ENCODE data around the gene HBG1. TPM values are rescaled to one million over a fixed set of nuclear protein-coding genes. Genes with fewer than 3 reads are reported as not detected.
A peak's percentile ranks its signal among the peaks of the same experiment; 100 is the strongest.
"Not testable (repeated sequence)": the region's sequence is repeated elsewhere in the genome, so short reads cannot be mapped to it uniquely, and the experiment has no call there.

The HBG1 gene
- polyA plus RNA-seq, 3 donors from 2014 or later: not detected

DNA sequence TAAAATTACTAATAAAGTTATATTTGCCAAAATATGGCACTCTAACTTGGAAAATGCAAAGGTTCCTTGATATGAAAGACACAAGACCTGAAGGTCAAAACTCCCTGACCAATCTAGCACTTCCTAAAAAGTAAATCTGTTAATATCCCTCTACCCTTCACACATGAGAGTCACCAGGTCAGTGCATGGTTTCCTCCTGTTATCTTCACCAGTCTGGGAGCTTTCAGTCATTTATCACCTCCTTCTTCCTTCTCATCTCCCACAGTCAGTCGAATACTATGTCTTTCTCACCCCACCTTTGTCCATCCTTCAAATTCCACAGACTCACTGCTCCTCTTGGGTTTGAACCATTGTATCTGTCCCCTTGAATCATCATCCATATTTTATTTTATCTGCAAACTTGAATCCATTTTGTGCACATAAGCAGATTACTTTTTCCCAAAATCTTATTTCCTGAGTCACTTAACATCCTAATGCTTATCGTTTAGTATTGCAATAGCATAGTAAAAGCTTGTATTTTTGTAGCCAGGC lies 17.4 kb upstream of the HBG1 start:
- Mint-ChIP-seq H3K9me3 (peaks cover 0 to 2% (median 0%) of the 10 kb centered on the region in 6 donors), H3K4me1 (no peaks in the 10 kb centered on the region), H3K27ac (no peak overlapping the region), H3K36me3 (no peaks in the 10 kb centered on the region), H3K4me3 (no peak overlapping the region), H3K27me3 (ENCODE audit: low read depth in 3 of 3) (peaks cover 2 to 3% (median 2%) of the 10 kb centered on the region in 3 donors)
- no peak for DNase-seq

DNA sequence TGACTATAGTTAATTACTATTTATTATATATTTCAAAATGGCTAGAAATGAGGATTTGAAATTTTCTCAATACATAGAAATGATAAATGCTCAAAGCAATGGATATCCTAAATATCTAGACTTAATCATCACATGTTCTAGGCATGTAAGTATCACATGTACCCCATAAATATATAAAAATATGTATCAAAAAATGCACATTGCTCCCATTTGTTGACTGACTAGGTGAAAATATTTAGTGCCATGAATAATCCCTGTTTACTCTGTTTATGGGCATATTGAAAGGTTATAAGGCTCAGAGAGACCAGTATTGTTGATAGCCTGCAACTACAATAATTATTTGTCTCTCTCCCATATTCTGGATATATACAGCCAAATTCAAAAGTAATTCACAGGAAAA lies 17.0 kb upstream of the HBG1 start:
- Mint-ChIP-seq H3K4me3 (no peak overlapping the region), H3K27ac (no peak overlapping the region), H3K27me3 (ENCODE audit: low read depth in 3 of 3) (peaks cover 2 to 3% (median 2%) of the 10 kb centered on the region in 3 donors), H3K9me3 (peaks cover 0 to 5% (median 0%) of the 10 kb centered on the region in 6 donors), H3K4me1 (no peaks in the 10 kb centered on the region), H3K36me3 (no peaks in the 10 kb centered on the region)
- DNase-seq: no peak

DNA sequence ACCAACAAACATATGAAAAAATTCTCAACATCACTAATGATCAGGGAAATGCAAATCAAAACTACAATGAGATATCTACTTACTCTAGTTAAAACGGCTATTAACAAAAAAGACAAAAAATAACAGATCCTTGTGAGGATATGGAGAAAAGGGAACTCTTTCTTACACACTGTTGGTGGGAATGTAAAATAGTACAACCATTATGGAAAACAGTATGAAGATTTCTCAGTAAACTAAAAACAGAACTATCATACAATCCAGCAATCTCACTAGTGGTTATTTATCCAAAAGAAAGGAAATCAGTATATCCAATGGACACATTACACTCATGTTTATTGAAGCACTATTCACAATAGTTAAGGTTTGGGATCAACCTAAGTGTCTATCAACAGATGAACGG lies 16.2 kb upstream of the HBG1 start:
- peaks cover 0 to 5% (median 0%) of the 10 kb centered on the region in 6 donors for H3K9me3 Mint-ChIP-seq
- H3K27me3 Mint-ChIP-seq (ENCODE audit: low read depth in 3 of 3): peaks cover 2 to 3% (median 2%) of the 10 kb centered on the region in 3 donors

DNA sequence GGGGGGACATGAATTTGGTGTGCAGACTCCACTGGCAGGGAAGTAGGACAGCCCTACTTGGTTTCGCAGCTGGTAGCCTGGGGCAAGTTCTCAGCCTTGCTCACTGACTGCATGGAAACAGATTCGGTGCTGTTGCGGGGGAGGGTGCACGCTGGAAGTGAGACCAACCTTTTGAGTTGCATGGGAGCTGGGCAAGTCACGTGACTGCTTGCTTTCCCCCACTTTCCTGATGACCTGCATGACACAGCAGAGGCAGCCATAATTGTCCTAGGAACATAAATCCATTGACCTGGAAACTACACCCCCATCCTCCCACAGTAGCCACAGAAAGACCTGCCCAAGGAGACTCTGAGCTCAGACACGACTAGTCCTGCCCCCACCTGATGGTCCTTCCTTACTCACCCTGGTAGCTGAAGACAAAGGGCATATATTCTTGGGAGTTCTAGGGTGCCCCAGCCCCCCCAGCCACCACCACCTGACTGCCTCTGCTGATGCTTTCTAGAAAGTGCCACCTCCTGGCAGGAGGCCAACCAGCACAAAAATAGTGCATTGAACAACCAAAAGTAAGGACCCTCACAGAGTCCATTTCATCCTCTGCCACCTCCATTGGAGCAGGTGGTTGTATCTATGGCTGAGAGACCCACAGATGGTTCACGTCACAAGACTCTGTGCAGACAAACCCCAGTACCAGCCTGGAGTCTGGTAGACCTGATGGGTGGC lies 9.0 kb upstream of the HBG1 start:
- no peak overlapping the region for H3K27ac Mint-ChIP-seq
- no peaks in the 10 kb centered on the region for H3K36me3 Mint-ChIP-seq
- peaks cover 0 to 21% (median 3%) of the 10 kb centered on the region in 6 donors for H3K9me3 Mint-ChIP-seq
- H3K4me1 Mint-ChIP-seq: no peaks in the 10 kb centered on the region
- no peak for DNase-seq
- H3K27me3 Mint-ChIP-seq (ENCODE audit: low read depth in 3 of 3): peaks cover 0 to 2% (median 0%) of the 10 kb centered on the region in 3 donors
- H3K4me3 Mint-ChIP-seq: no peak overlapping the region

More for the DNA sequence above, 16.2 kb upstream of the HBG1 start:
- Mint-ChIP-seq H3K27ac (no peak overlapping the region), H3K4me3 (no peak overlapping the region), H3K4me1 (no peaks in the 10 kb centered on the region), H3K36me3 (no peaks in the 10 kb centered on the region)
- no peak for DNase-seq

DNA sequence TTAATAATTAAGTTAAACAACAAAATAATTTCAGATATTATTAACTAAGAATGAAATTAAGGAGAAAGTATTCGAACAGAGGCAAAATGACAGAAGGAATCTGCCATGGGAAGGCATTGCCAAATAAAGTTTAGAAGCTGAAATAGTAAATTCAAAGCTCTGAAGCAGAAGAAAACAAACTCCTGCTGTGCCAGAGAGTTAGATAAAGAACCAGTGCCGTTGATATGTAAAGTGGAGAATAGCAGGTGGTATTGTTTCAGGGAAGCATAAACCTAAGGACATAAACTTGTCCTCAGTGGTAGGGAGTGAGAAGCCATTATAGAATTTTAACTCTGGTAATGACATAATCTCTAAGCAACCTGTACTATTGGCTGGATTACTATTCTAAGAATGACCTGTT lies 7.6 kb upstream of the HBG1 start:
- DNase-seq: no peak

DNA sequence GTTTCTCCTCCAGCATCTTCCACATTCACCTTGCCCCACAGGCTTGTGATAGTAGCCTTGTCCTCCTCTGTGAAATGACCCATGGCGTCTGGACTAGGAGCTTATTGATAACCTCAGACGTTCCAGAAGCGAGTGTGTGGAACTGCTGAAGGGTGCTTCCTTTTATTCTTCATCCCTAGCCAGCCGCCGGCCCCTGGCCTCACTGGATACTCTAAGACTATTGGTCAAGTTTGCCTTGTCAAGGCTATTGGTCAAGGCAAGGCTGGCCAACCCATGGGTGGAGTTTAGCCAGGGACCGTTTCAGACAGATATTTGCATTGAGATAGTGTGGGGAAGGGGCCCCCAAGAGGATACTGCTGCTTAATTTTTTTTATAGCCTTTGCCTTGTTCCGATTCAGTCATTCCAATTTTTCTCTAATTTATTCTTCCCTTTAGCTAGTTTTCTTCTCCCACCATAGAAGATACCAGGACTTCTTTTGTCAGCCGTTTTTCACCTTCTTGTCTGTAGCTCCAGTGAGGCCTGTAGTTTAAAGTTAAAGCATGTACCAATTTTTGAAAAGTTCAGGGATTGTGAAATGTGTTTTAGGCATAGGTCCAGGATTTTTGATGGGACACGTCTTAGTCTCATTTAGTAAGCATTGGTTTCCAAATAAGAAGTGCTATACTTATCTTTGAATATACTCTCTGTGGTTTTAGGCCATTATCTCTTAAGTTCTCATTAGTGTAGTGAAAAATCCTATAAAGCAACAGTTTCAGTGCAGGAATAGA lies 5.2 kb upstream of the HBG1 start, which contains the start of gene HBG2:
TSS of gene HBG2 (minus strand) at position 136 of the 768 bp plus-strand sequence. CDS start at position 83, 53 bp downstream.
- not testable (repeated sequence) for H3K27me3 Mint-ChIP-seq (ENCODE audit: low read depth in 3 of 3); H3K36me3 Mint-ChIP-seq; H3K27ac Mint-ChIP-seq; H3K4me1 Mint-ChIP-seq; H3K4me3 Mint-ChIP-seq; DNase-seq
- H3K9me3 Mint-ChIP-seq: peaks cover 0 to 13% (median 4%) of the 10 kb centered on the region in 6 donors

More for the DNA sequence above, 7.6 kb upstream of the HBG1 start:
- Mint-ChIP-seq H3K27ac (no peak overlapping the region), H3K9me3 (peaks cover 0 to 21% (median 5%) of the 10 kb centered on the region in 6 donors), H3K4me1 (no peaks in the 10 kb centered on the region), H3K27me3 (ENCODE audit: low read depth in 3 of 3) (no peaks in the 10 kb centered on the region), H3K4me3 (no peak overlapping the region), H3K36me3 (no peaks in the 10 kb centered on the region)

DNA sequence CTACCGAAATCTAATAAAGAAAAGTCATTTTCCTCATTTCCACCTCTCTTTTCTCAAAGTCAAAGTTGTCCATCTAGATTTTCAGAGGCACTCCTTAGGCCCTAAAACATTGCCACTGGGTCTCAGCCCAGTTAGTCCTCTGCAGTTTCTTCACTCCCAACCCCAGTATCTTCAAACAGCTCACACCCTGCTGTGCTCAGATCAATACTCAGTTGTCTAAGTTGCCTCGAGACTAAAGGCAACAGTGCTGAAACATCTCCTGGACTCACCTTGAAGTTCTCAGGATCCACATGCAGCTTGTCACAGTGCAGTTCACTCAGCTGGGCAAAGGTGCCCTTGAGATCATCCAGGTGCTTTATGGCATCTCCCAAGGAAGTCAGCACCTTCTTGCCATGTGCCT lies 4.4 kb upstream of the HBG1 start:
- H3K36me3 Mint-ChIP-seq; H3K4me1 Mint-ChIP-seq; H3K4me3 Mint-ChIP-seq; H3K9me3 Mint-ChIP-seq; H3K27ac Mint-ChIP-seq; DNase-seq; H3K27me3 Mint-ChIP-seq (ENCODE audit: low read depth in 3 of 3): not testable (repeated sequence)

DNA sequence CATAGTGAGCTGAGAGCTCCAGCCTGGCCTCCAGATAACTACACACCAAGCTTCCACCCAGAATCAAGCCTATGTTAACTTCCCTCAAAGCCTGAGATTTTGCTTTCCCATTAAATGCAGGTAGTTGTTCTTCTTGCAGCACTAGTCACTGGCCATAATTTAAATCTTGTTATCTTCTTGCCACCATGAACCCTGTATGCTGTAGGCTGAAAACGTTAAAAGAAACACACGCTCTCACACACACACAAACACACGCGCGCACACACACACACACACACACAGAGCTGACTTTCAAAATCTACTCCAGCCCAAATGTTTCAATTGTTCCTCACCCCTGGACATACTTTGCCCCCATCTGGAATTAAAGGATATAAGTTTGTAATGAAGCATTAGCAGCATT lies 3.8 kb upstream of the HBG1 start:
- not testable (repeated sequence) for DNase-seq; H3K27ac Mint-ChIP-seq; H3K36me3 Mint-ChIP-seq; H3K4me1 Mint-ChIP-seq; H3K27me3 Mint-ChIP-seq (ENCODE audit: low read depth in 3 of 3); H3K4me3 Mint-ChIP-seq; H3K9me3 Mint-ChIP-seq

DNA sequence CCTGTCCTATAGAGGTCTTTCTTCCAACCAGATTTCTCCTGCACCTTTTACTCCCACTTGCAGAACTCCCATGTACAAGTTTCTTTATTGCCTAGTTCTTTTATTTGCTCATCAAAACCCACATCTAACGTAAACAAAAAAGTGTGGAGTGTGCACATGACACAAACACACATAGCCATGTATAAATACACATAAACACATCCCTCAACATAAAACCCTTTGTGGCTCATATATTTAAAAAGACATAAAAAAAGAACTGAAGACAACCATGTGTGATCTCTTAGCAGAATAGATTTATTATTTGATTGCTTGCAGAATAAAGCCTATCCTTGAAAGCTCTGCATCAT lies 3.2 kb upstream of the HBG1 start:
- peak in 1 of 3 donors; percentile 7 for DNase-seq
- Mint-ChIP-seq H3K36me3 (no peaks in the 10 kb centered on the region), H3K9me3 (peaks cover 0 to 9% (median 0%) of the 10 kb centered on the region in 6 donors), H3K27ac (no peak overlapping the region), H3K4me1 (no peaks in the 10 kb centered on the region), H3K4me3 (no peak overlapping the region), H3K27me3 (ENCODE audit: low read depth in 3 of 3) (peaks cover 0 to under 1% (median 0%) of the 10 kb centered on the region in 3 donors)

DNA sequence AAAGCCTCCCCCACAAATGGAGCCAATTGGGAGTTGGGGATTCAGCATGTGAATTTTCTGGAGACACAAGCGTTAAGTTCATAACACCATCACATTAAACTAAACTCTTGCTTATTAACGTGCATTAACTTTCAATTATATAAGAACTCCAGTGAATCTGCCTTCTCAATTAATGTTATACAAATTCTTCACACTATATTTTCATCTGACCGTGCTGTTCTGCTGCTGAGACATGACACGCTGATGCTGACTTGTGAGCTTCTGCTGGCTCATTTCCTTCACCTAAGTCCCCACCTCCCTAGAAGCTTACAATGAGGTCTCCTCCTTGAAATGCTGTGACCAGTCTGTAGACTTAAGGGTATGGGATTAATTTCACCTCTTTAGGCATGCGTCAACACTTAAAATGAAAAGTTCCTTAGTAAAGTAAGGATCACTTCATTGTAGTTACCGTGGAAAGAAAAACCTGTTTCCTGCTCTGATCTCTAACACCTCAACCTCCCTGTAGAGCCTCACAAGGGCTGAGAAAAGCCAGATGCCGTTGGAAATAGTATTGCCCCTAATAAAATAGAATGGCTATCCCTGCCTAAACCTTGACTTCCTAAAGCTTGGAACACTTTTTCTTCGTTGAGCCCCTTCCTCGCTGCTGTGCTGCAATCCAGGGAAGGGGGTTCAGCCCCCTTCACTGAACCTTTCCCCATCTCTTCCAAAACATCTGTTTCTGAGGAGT lies 2.7 kb upstream of the HBG1 start:
- H3K36me3 Mint-ChIP-seq: no peaks in the 10 kb centered on the region
- H3K27ac Mint-ChIP-seq: no peak overlapping the region

DNA sequence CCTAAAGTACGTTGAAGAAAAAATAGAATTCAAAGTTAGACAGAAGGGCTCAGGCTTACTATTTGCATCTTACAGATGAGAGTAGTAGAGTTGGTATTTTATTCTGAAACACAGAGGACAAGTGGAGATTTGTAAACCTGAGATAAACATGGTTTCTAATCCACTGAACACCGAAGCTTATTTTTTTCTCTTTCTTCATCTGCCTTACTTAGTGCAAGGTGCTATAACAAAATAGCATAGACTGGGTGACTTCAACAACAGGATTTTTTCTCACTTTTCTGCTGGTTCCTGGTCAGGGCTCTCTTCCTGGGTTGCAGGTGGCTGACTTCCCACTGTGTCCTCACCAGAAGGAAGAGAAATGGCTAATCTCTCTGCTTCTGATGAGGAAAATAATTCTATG lies 2.1 kb upstream of the HBG1 start:
- Mint-ChIP-seq H3K27me3 (ENCODE audit: low read depth in 3 of 3) (peaks cover 0 to 2% (median under 1%) of the 10 kb centered on the region in 3 donors), H3K27ac (no peak overlapping the region), H3K36me3 (no peaks in the 10 kb centered on the region), H3K4me3 (no peak overlapping the region), H3K4me1 (no peaks in the 10 kb centered on the region), H3K9me3 (peaks cover 0 to 9% (median 0%) of the 10 kb centered on the region in 6 donors)
- DNase-seq: no peak

More for the DNA sequence above, 2.7 kb upstream of the HBG1 start:
- peaks cover 0 to 9% (median 0%) of the 10 kb centered on the region in 6 donors for H3K9me3 Mint-ChIP-seq
- H3K27me3 Mint-ChIP-seq (ENCODE audit: low read depth in 3 of 3): peaks cover 0 to 2% (median 0%) of the 10 kb centered on the region in 3 donors
- H3K4me1 Mint-ChIP-seq: no peaks in the 10 kb centered on the region
- no peak for DNase-seq
- no peak overlapping the region for H3K4me3 Mint-ChIP-seq

DNA sequence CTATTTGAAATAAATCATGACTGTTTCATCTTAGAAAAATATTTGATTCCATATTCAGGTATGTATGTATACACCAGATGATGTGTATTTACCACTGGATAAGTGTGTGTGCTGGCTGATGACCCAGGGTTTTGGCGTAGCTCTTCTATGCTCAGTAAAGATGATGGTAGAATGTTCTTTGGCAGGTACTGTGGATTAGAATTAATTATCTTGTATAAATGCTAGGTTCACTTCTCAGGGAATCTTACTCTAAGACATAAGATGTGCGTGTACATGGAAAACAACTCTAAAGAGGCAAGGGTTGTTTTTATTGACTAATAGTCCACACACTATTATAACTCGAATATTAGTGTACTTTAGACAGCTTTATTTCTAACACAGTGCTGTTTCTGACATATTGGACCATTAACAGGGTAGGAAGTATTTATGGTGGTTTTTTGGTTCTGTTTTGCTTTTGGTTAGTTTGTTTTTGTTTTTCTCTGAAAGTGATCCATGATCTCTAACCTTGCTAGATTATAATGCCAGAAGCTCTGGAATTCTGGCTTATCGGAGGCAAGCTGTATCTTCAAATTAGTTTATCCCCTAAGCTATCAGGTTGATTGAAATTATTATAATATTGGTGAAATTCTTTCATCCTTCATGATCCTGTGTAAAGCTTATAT lies 1.0 kb upstream of the HBG1 start:
- H3K9me3 Mint-ChIP-seq: peaks cover 0 to 9% (median 0%) of the 10 kb centered on the region in 6 donors
- no peak for DNase-seq
- no peaks in the 10 kb centered on the region for H3K4me1 Mint-ChIP-seq
- peaks cover 0 to 2% (median 1%) of the 10 kb centered on the region in 3 donors for H3K27me3 Mint-ChIP-seq (ENCODE audit: low read depth in 3 of 3)
- H3K36me3 Mint-ChIP-seq: no peaks in the 10 kb centered on the region
- H3K27ac Mint-ChIP-seq: no peak overlapping the region
- H3K4me3 Mint-ChIP-seq: no peak overlapping the region

DNA sequence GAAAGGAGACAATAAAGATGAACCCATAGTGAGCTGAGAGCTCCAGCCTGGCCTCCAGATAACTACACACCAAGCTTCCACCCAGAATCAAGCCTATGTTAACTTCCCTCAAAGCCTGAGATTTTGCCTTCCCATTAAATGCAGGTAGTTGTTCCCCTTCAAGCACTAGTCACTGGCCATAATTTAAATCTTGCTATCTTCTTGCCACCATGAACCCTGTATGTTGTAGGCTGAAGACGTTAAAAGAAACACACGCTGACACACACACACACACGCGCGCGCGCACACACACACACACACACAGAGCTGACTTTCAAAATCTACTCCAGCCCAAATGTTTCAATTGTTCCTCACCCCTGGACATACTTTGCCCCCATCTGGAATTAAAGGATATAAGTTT lies 1.2 kb downstream of the HBG1 start:
- not testable (repeated sequence) for DNase-seq; H3K36me3 Mint-ChIP-seq; H3K4me3 Mint-ChIP-seq; H3K27ac Mint-ChIP-seq; H3K9me3 Mint-ChIP-seq; H3K27me3 Mint-ChIP-seq (ENCODE audit: low read depth in 3 of 3); H3K4me1 Mint-ChIP-seq

Data from immature natural killer cell (primary cell).